NOMO-1 treated with DMSO at 0.1 percent for 48 hours (cell line): ENCODE measurements around the gene NOXA1.

Source experiments
- DNase-seq: peaks from one replicate; lab custom pipeline; 2025; ENCODE audit not compliant: unreplicated experiment; lab: John Stamatoyannopoulos, UW

NOXA1 gene

DNA sequence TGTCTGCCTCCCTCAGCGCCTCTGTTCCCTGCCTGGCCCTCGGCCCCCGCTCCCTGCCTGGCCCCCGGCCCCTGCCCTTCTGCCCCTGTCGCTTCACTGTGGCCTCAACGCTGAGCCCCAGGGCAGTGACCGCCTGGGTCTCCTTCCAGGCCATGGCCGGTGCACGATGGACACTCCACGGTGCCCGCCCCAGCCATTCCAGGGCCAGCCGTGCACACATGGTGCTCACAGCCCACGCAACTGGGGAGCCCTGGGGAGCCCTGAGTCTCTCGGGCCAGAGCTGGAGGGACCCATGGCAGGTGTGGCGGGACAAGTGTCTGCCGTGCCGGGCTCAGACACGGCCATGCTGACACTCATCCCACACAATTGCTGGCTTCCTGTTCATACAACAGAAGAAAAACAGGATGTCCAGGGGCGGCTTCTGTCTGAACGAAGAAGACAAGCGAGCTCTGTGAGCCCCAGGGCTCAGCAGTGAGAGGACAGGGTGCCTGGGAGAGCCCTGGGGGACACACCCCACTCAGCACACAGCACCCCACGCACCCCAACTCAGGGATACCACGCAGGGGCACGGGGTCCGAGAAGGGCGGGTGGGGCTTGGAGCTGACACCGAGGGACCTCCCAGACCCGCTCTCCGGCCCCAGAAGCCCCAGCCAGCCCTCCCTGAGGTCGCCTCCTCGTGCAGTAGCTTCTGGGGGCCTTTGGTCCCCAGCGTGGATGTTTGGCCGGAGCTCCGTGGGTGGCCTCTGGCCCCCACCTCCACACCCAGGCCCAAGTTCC is 35.9 kb upstream of the NOXA1 start:
- DNase-seq = no peak

DNA sequence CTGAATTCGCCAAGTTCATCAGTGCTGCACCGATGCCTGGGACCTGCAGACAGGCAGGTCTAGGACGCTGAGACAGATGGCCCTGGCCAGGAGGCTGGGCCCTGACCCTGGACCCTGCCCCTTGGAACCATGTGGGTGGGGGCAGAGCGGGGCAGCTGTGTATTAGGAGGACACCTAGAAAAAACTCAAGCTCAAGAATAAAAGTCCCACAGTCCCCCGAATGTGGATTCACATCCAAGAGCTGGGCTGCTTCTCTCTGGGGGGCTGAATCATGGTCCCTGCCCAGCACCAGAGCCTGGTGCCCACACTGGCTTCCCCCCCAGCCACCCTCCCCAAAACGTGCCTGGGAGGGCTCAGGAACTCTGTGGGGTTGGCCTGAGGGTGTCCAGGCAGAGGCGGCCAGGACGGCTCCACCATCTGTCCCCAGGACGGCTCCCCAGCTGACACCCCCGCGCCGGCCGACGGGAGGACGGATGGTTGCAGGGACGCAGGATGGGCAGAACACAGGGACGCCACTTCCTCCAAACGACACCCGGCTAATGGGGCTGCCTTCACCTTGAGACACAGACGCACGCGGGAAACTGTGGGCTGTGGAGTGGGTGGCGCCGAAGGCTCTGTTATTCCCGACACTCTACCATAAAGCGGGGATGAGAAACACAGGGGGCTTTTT is 35.2 kb upstream of the NOXA1 start:
- DNase-seq = no peak

DNA sequence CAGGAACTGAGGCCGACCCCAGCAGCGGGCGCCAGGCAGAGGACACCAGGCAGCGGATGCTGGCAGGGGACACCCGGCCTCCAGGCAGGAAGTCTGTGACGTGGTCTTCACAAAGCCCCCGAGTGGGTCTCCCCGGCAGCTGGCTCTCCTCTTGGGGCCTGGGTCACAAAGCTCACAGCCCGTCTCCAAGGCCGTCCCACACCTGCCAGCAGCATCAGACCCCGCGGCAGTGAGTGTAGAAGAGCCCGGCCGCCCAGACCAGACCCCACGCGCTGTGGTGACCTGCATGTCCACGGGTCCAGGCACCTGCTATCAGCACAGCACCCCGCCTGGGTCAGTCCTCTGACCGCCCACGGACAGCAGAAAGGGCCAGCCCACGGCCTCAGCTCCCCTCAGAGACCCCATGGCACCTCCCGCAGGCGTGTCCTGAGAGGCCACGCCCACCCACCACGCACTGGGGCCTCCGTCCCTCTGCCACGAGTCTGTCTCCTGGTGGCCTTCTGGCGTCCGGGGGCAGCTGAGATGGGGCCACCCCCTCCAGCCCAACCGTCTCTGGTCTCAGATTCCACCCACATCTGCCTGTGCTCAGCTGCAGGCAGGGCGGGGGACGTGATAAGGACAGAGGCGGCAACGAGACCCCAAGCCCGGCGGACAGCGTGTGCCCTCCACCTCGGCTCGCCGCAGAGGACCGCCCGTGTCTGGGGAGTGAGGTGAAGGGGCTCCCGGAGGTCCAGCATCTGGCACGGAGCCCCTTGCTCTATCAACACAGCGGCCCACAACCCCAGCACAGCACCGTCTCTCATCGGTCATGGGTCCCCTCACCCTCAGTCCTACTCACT is 34.4 kb upstream of the NOXA1 start:
- no peak for DNase-seq

DNA sequence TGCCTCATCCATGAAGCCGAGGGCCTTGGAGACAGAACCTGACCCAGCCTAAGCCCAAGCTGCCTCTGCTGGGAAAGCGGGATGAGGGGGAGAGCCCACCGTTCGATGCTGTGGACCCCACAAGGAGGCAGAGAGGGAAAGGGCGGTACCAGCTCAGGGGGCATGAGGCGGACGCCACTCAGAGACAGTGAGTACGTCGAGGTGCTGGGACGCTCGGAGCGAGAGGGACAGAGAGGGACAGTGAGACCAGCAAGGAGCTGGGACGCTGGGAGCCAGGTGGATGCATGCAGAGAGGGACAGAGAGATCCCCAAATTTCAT is 33.8 kb upstream of the NOXA1 start:
- no peak for DNase-seq

DNA sequence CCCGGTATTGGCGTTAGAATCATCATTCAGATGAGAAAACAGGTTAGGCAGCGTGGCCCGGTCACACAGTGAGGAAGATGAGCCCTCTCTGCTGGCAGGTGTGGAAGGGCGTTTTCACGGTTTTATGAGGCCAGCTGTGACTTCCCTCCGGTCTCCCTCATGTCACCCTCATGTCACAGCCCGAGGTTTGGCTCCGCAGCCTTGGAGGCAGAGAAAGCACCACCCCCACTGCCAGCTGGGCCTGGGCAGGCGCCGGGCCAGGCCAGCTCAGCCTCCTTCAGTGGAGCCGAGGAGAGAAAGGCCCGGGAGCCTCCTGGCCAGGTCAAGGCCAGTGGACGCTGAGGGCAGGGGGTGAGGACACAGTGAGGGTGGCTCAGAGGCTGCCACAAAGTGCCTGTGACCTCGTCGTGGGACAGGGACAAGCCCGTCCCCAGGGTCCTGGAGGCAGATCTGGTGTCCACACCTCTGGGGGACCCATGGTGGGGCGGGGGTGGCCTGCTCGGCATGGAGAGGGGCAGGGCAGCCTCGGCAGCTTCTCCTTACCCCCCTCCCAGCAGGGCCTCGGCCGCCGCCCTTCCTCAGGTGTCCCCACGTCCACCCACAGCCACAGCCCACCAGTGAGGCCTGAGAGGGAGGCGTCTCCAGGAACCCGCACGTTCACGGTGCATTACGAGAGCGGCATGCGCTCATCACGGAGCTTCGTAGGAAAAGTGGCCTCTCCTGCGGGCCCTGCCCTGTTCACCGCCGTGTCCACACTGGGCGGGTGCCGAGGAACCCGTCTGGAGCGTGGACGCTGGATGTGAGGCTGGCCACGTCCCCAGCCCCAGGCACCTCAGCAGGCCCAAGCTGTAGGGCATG is 32.4 kb upstream of the NOXA1 start:
- DNase-seq = no peak

DNA sequence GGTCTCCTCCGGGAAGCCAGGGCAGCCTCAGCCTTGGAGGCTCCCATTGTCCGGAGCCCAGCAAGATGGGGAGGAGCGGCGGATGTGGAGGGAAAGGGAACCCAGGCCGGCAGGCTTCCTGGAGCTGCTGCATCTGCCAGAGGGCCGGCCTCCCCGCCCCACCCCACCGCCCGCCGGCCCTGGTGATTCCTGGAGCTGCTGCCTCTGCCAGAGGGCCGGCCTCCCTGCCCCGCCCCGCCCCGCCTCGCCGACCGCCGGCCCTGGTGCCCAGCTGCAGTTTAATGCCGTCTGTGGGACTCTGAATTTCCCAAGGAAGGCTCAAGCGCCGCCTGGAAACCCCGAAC is 31.8 kb upstream of the NOXA1 start:
- no peak for DNase-seq

DNA sequence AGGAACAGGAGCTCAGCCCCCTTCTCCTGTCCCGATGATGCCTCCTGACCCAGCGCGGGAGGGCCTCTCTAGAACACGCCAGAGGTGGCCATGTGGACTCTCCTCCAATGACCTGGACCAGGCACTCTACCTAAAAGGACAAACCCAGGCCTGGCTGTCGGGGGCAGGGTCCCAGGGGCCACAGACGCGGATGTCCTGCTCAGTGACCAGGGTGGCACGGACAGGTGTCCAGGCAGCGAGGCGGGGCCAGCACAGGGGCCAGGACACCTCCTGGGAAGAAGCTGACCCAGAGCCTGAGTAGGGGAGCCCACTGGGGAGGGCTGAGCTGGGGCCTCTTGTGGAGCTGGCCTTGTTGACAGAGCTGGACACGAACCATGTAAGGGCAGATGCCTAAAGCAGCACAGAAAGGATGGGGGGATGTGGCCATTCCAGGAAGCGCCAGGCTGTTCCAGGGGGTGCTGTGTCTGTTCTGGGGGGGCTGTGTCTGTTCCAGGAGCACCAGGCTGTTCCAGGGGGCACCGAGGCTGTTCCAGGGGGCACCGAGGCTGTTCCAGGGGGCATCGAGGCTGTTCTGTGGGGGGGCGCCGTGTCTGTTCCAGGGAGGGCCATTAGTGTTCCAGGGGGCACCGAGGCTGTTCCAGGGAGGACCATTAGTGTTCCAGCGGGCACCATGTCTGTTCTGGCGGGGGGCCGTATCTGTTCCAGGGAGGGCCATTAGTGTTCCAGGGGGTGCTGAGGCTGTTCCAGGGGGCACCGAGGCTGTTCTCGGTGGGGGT is 30.8 kb upstream of the NOXA1 start:
- no peak for DNase-seq

DNA sequence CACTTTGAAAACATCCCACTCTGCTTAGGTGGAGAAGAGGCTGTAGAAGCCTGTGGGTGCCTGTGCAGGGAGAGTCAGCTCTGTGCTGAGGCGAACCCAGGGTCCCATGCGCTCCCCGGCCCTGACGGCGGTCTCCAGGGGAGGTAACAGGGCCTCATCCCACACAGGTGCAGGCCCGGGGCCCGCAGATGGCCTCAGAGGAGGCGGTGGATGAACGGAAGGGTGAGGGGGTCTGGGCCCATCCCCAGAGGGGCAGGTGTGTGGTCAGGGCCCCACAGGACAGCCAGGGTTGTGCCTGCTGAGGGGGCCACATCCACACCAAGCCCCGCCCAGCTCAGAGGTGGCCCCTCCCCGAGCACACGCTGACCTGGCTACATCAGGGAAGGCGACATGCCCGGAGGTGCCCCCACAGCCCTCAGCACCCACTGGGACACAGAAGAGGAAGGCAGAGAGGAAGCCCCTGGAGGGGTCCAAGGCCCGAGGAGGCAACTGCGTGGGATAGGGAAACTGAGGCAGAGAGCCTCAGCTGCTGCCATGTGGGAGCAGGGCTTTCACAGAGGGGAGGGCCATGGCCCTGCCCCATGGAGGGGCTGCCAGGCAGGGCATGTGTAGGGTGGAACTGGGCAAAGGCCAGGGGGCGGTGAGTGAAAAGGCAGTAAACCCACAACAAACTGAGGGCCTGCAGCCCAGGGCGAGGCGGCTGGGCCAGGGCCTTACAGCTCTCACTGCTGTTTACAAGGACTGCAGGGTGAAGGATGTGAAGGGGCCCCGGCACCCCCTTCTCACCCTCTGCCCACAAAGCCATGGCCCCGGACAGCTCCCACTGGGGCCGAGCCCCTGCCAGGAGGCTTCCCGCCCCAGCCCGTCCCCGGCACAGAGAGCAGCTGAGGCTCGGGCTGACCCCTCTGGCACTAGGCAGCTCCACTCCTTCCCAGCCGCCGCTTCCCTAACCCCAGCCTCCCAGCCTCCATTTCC is 29.7 kb upstream of the NOXA1 start:
- DNase-seq = no peak

DNA sequence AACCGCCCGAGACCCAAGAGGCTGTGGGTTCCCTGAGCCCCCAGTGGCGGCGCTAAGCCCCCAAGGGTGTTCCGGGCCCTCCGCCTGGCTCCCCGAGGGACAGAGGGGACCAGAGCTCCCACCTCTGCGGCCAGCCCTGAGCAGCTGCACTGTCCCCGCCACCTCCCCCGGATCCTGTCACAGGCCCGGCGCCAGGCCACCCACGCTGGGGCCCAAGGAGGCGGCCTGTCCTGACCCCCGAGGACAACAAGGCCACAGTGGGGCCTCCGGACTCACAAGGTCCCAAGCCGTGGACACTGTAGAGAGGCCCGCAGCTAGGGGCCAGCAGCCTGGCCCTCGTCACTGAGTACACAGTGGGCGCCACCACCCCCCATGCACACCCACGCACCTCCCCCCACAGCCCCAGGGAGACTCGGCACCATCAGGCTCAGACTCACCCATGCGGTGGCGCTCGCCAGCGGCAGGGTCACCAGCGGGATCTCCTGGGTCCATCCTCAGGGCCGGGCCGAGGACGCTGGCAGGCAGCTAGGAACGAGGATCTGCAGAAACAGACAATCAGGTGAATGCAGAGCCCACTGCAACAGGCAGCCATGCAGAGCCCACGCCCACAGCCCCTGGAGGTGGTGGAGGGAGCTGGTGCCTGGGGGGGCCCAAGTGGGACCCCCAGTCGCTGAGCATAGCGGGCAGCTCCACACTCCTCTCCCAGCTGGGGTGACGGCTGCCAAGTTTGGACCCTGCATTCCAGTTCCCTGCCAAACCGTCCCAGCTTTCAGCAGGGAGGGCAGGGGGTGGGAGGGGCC is 28.1 kb upstream of the NOXA1 start:
- no peak for DNase-seq

DNA sequence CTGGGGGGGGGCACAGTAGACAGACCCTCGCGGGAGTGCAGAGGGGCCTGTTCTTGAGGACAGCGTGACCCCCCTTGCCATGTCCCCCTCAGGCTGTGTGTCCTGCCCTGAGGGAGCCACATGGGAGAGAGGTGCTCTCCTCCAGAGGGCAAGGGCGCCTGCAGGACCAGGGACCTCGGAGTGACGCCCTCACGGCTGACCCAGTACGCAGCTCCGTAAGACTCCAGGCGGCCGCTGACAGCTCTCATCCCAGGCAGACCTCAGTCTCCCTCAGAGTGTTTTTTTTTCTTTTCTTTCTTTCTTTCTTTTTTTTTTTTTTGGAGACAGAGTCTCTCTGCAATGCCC is 27.6 kb upstream of the NOXA1 start:
- no peak for DNase-seq

DNA sequence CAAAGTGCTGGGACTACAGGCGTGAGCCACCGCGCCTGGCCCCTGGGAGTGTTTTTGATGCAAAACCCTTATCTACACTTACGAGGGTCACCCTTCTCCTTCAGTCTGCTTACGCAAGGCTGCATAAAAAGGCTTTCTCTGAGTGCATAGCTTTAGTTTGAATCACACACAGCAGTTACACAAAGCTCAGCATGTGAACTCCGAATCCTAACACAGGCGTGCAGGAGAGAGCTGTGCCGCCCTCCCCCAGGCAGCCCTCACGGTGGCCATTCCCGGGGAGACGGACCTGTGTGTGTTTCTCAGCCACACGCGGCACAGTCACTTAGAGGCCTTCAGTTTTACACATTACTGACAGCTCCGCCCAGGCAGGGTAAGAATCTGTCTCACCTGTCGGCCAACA is 27.0 kb upstream of the NOXA1 start:
- no peak for DNase-seq

DNA sequence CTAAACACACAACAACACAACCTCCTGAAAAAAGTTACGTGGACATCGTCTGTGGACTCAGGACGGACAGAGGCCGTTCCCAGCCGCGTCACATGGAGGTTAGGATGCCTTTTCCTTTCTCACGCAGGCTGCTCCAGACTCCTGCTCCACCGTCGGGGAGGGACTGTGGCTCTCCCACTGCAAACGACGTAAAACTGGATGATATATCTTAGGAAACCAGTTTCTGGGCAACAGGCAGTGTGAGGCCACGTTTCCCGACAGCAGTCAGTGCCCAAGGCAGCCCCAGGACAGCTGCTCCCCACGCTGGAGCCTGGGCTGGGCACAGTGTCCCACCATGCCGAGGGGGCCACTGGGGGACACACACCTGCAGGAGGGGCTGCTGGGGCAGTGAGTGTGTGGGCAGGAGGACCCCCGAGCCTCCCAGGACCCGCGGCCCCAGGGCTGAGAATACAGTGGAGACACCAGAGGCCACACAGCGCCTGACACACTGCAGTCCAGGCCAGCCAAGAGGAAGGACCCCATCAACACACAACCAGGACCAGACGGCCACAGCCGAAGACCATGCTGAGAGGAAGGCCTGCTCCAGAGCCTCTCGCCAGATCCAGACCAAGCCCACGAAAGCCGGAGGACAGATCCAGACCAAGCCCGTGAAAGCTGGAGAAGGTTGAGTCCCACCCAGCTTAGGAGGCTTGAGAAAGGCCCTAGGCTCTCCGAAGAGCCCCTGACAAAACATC is 26.4 kb upstream of the NOXA1 start:
- DNase-seq = no peak

DNA sequence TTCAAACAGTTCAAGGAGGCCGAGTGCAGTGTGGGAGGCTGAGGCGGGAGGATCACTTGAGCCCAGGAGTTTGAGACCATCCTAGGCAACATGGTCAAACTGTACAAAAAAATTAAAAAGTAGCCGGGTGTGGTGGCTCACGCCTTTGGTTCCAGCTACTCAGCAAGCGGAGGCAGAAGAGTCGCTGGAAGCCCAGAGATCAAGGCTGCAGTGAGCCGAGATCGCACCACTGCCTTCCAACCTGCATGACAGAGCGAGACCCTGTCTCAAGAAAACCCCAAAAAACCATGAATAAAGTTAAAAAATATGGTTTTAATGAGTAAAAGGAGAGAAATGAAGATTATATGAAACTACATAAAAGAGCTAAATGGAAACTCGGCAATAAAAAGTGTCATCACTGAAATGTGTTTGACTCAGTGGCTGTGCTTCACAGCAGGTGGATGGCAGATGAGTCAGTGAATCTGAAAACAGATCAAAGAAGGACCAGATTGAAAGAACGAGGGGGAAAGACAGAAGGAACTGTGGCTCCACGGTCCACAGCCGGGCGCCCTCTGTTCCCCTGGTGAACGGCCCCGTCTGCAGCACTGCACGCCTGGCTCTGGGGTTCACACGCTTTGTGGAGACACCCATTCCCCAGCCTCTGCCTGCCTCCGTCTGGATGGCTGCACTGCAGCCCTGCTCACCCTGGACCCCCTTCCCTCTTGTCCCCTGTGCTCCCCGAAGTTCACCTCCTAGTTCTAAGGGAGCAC is 25.3 kb upstream of the NOXA1 start:
- no peak for DNase-seq

DNA sequence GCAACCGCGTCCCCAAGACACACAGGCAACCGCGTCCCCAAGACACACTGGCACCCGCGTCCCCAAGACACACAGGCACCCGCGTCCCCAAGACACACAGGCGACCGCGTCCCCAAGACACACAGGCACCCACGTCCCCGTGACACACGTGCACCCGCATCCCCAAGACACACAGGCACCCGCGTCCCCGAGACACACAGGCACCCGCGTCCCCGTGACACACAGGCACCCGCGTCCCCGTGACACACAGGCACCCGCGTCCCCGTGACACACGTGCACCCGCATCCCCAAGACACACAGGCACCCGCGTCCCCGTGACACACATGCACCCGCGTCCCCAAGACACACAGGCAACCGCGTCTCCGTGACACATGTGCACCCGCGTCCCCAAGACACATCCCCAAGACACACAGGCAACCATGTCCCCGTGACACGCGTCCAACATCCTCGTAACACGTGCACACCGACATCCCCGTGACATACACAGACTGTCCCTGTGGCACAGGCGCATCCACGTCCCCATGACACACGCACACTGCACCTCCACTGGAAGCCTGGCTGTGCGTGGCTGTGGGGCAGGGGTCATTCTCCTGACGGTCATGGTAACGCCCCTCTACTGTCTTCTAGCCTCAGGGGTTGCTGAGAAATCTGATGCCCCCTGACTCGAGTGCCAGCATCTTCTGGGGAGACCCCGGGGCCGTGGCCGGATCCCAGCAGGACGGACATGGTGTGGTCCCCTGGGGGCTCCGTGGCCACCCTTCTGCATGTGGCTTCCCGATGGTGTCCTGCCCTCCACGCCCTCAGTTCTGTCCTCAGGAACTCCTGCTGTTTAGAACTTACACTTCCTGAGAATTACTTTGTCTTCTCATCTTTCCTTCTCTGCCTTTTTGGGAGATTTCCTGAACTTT is 24.4 kb upstream of the NOXA1 start:
- no peak for DNase-seq

DNA sequence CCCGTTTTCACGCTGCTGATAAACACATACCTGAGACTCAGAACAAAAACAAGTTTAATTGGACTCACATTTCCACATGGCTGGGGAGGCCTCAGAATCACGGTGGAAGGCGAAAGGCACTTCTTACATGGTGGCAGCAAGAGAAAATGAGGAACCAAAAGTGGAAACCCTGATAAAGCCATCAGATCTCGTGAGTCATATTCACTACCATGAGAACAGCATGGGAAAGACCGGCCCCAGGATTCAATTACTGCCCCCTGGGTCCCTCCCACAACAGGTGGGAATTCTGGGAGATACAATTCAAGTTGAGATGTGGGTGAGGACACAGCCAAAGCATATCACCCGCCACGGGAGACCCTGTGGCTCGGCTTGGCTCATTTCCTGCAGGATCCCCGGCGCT is 20.4 kb upstream of the NOXA1 start:
- DNase-seq = no peak

DNA sequence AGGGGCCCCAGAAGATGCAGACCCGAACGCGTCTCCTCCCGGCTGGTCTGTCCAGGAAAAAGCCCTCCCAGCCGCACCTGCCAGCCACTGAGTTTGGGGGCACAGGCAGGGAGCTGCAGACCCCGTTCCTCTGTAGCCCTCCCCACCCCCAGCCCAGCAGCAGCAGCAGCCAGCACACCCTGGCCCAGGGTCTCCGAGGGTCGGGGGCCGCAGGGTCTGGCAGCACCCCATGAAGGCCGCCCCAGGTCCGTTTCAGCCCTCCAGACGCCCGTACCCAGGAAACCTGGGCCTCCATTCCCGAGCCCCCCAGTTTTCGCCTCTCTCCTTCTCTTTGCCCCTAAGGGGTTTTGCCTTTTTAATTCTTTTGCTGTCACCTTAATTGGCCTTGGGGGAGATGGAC is 19.9 kb upstream of the NOXA1 start:
- no peak for DNase-seq
